SK-N-SH (cell line): ENCODE measurements around the gene TIAM2. TPM values are rescaled to one million over a fixed set of nuclear protein-coding genes. Genes with fewer than 3 reads are reported as not detected.

Experiments used
- CTCF ChIA-PET: fragments of 300-600, 350-600 bp; formaldehyde crosslinking; extraction: SDS; loops from one replicate; lab custom pipeline; 2021; lab: Yijun Ruan, JAX
- POLR2A ChIA-PET: fragments of 350-600 bp; sonication (Branson Sonifier 250); formaldehyde crosslinking; extraction: SDS; loops from one replicate; lab custom pipeline; 2020; ENCODE audit warnings: antibody characterized with exemption, inconsistent platforms; lab: Yijun Ruan, JAX
- DNase-seq: peaks from one replicate; pipeline ENCODE4 v3.0.0; 2012
- H2AFZ ChIP-seq: fragments of 200-600 bp; sonication (generic); 2 replicates; pipeline ENCODE4 v1.8.1; 2016; ENCODE audit warnings: antibody characterized with exemption, mild to moderate bottlenecking, low read depth
- H3F3A ChIP-seq: fragments of 200-600 bp; sonication (generic); replicated peaks from 2 replicates; pipeline ENCODE3; 2016; ENCODE audit warnings: antibody characterized with exemption, mild to moderate bottlenecking; ENCODE audit not compliant: insufficient read depth
- H3K27ac ChIP-seq, 2 experiments: fragments of 200-500 bp in 1 of 2; fragments of 200-600 bp in 1 of 2; sonication (Bioruptor generic) in 1 of 2; sonication (generic), shearing (Covaris generic) in 1 of 2; 2 replicates each; pipeline versions ENCODE4 v1.5.1 to v1.6.1; 2014 to 2016; ENCODE audit warnings: low read depth in 2 of 2, inconsistent platforms in 1 of 2, low read length in 1 of 2, mild to moderate bottlenecking in 1 of 2, mixed read lengths in 1 of 2
- H3K27me3 ChIP-seq: fragments of 200-600 bp; sonication (generic), shearing (Covaris generic); 2 replicates; pipeline ENCODE4 v1.6.1; 2016; ENCODE audit warnings: mixed run types; ENCODE audit not compliant: insufficient read depth
- H3K36me3 ChIP-seq, 2 experiments: fragments of 200-500 bp in 1 of 2; fragments of 200-600 bp in 1 of 2; sonication (Bioruptor generic) in 1 of 2; sonication (generic) in 1 of 2; replicated peaks in 1 of 2; 2 replicates each; pipeline versions ENCODE3 to v1.5.1; 2014 to 2016; ENCODE audit warnings: low read length in 1 of 2, mild to moderate bottlenecking in 1 of 2; ENCODE audit not compliant: insufficient read depth in 2 of 2, control insufficient read depth in 1 of 2
- H3K4me1 ChIP-seq, 2 experiments: fragments of 200-500 bp in 1 of 2; fragments of 200-600 bp in 1 of 2; sonication (Bioruptor generic) in 1 of 2; sonication (generic), shearing (Covaris generic) in 1 of 2; 2 replicates each; pipeline versions ENCODE4 v1.5.1 to v1.6.1; 2014 to 2016; ENCODE audit warnings: low read depth in 1 of 2, low read length in 1 of 2, mixed run types in 1 of 2; ENCODE audit not compliant: insufficient read depth in 2 of 2, control insufficient read depth in 1 of 2
- H3K4me2 ChIP-seq: fragments of 200-600 bp; sonication (generic), shearing (Covaris generic); 2 replicates; pipeline ENCODE4 v1.6.1; 2017; ENCODE audit warnings: mixed run types
- H3K4me3 ChIP-seq, 2 experiments: fragments of 200-500 bp in 1 of 2; fragments of 200-600 bp in 1 of 2; sonication (Bioruptor generic) in 1 of 2; sonication (generic), shearing (Covaris generic) in 1 of 2; 2 replicates each; pipeline versions ENCODE4 v1.5.1 to v1.8.1; 2014 to 2016; ENCODE audit warnings: low read depth in 2 of 2, inconsistent platforms in 1 of 2, low read length in 1 of 2, mild to moderate bottlenecking in 1 of 2, mixed read lengths in 1 of 2, moderate library complexity in 1 of 2
- H3K79me2 ChIP-seq: fragments of 200-600 bp; sonication (generic); 2 replicates; pipeline ENCODE4 v1.8.1; 2017; ENCODE audit warnings: mild to moderate bottlenecking; ENCODE audit not compliant: insufficient read depth
- H3K9ac ChIP-seq: fragments of 200-600 bp; sonication (generic); 2 replicates; pipeline ENCODE4 v1.6.1; 2017; ENCODE audit warnings: mixed run types
- H3K9me2 ChIP-seq: fragments of 200-600 bp; sonication (generic); 2 replicates; pipeline ENCODE4 v1.6.1; 2017; ENCODE audit warnings: mixed run types
- H3K9me3 ChIP-seq: fragments of 200-600 bp; sonication (generic); 2 replicates; pipeline ENCODE4 v1.6.1; 2017; ENCODE audit warnings: mixed run types, mild to moderate bottlenecking, moderate library complexity
- H4K20me1 ChIP-seq: fragments of 200-600 bp; sonication (generic); 2 replicates; pipeline ENCODE4 v1.6.1; 2017; ENCODE audit warnings: mild to moderate bottlenecking, mixed run types; ENCODE audit not compliant: insufficient read depth
- EP300 ChIP-seq, 2 experiments: IDR thresholded peaks; 2 replicates each; pipeline versions ENCODE4 v1.4.0 to v1.6.1; 2012; ENCODE audit warnings: borderline replicate concordance in 1 of 2, low read depth in 1 of 2, low read length in 1 of 2
- FOSL2 ChIP-seq: IDR thresholded peaks from 2 replicates; pipeline ENCODE4 v1.4.0; 2012; ENCODE audit warnings: low read depth, mild to moderate bottlenecking, moderate library complexity, borderline replicate concordance
- FOXJ3 ChIP-seq: sonication (generic); formaldehyde crosslinking; IDR thresholded peaks from 2 replicates; pipeline ENCODE4 v1.5.1; 2020; ENCODE audit warnings: mild to moderate bottlenecking, missing genetic modification reagents
- FOXM1 ChIP-seq: IDR thresholded peaks from 2 replicates; pipeline ENCODE4 v1.4.0; 2012; ENCODE audit warnings: low read depth, mild to moderate bottlenecking
- GATA2 ChIP-seq: sonication (generic); formaldehyde crosslinking; IDR thresholded peaks from 2 replicates; pipeline ENCODE4 v1.5.0; 2020; ENCODE audit warnings: mild to moderate bottlenecking, missing genetic modification reagents
- JUND ChIP-seq: IDR thresholded peaks from 2 replicates; pipeline ENCODE4 v1.4.0; 2012
- MEF2A ChIP-seq: IDR thresholded peaks from 2 replicates; pipeline ENCODE4 v1.4.0; 2012; ENCODE audit warnings: low read depth, borderline replicate concordance
- MXI1 ChIP-seq: IDR thresholded peaks from 2 replicates; pipeline ENCODE4 v1.6.1; 2012; ENCODE audit warnings: mild to moderate bottlenecking, low read depth, low read length, improper control_type of control experiment
- NFIC ChIP-seq: IDR thresholded peaks from 2 replicates; pipeline ENCODE4 v1.4.0; 2012; ENCODE audit warnings: borderline replicate concordance
- NRF1 ChIP-seq: IDR thresholded peaks from 2 replicates; pipeline ENCODE4 v1.6.1; 2012; ENCODE audit warnings: low read depth, mild to moderate bottlenecking, low read length
- POLR2AphosphoS5 ChIP-seq: IDR thresholded peaks from 2 replicates; pipeline ENCODE4 v1.6.1; 2012; ENCODE audit warnings: low read depth, low read length
- RAD21 ChIP-seq: IDR thresholded peaks from 2 replicates; pipeline ENCODE4 v1.6.1; 2012; ENCODE audit warnings: mild to moderate bottlenecking, low read length
- RCOR1 ChIP-seq: fragments of 150-350 bp; IDR thresholded peaks from 2 replicates; pipeline ENCODE4 v1.6.1; 2017; ENCODE audit warnings: antibody characterized with exemption, low read length
- RXRA ChIP-seq: IDR thresholded peaks from 2 replicates; pipeline ENCODE4 v1.4.0; 2012; ENCODE audit warnings: low read depth, mild to moderate bottlenecking, borderline replicate concordance
- SIN3A ChIP-seq: IDR thresholded peaks from 2 replicates; pipeline ENCODE4 v1.6.1; 2012; ENCODE audit warnings: low read depth, mild to moderate bottlenecking, low read length, moderate library complexity, borderline replicate concordance
- TCF12 ChIP-seq: IDR thresholded peaks from 2 replicates; pipeline ENCODE4 v1.4.0; 2012
- YY1 ChIP-seq: IDR thresholded peaks from 2 replicates; pipeline ENCODE4 v1.4.0; 2012; ENCODE audit warnings: low read depth, mild to moderate bottlenecking
- WGBS: methylation state at CpG from one replicate; pipeline ENCODE4 v1.1.6; 2017; ENCODE audit warnings: low lambda C conversion rate; 5-methylcytosine and 5-hydroxymethylcytosine counted together
- polyA plus RNA-seq, 3 experiments: library from polyadenylated mRNA; depleted of rRNA; stranded (reverse); fragments of >200 nt; gene quantifications; 2 replicates each; pipeline ENCODE4 v1.2.3, GENCODE V29; 2012
- TF ChIP-seq, protein P1 (sequence below): fragments of 150-350 bp; IDR thresholded peaks from 2 replicates; pipeline ENCODE4 v1.6.1; 2017; ENCODE audit warnings: antibody characterized with exemption, low read length, low read depth, borderline replicate concordance
- TF ChIP-seq, protein P2 (sequence below): IDR thresholded peaks from 2 replicates; pipeline ENCODE4 v1.4.0; 2012; ENCODE audit warnings: low read depth, borderline replicate concordance
- TF ChIP-seq, protein P3 (sequence below): IDR thresholded peaks from 2 replicates; pipeline ENCODE4 v1.6.1; 2012; ENCODE audit warnings: mild to moderate bottlenecking, low read depth, low read length, moderate library complexity

Gene TIAM2
- polyA plus RNA-seq, 1 of the 3 experiments (the other 2 are of a cell fraction) = 13.6 TPM

DNA sequence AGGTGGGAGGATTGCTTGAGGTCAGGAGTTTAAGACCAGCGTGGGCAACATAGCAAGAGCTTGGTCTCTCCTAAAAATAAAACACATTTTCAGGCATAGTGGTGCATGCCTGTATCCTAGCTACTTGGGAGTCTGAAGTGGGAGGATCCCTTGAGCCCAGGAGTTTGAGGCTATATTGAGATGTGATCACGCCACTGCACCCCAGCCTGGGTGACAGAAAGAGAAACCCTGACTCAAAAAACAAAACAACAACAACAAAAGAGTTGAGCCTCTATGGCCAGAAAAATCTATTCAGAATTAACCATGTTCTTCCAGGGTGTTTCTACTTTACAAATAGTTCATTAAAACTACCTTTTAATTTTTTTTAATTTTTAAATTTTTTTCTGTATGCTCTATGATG, 60.6 kb downstream of the TIAM2 start (continued):
- TF ChIP-seq MXI1 (no peak), RAD21 (no peak)

DNA sequence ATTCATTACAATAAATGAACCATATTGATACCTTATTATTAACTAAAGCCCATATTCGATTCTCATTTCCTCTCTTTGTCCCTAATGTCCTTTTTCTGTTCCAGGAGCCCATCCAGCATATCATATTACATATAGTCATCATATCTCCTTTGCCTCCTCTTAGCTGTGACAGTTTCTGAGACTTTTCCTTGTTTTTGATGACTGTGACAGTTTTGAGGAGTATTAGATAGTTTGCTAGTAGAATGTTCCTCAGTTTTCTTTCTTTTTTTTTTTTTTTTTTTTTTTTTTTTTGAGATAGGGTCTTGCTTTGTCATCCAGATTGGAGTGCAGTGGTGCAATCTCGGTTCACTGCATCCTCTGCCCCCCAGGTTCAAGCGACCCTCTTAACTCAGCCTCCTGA, 61.6 kb downstream of the TIAM2 start:
- Histone ChIP-seq H3K79me2 (peaks cover 8% of the 10 kb centered on the region; the same call in 1 of the 2 replicates), H3K36me3 (no peaks in the 10 kb centered on the region), H2AFZ (no peak overlapping the region), H3K9me3 (no peaks in the 10 kb centered on the region), H3K4me3 (no peak overlapping the region), H3K27me3 (no peaks in the 10 kb centered on the region), H3F3A (no peaks in the 10 kb centered on the region), H3K9me2 (no peaks in the 10 kb centered on the region), H3K4me2 (no peak overlapping the region), H3K9ac (no peak overlapping the region), H3K27ac (no peak overlapping the region), H4K20me1 (no peaks in the 10 kb centered on the region), H3K4me1 (no peaks in the 10 kb centered on the region)
- TF ChIP-seq NFIC = no peak
- no peak for TF ChIP-seq SIN3A
- TF ChIP-seq, protein P1, sequence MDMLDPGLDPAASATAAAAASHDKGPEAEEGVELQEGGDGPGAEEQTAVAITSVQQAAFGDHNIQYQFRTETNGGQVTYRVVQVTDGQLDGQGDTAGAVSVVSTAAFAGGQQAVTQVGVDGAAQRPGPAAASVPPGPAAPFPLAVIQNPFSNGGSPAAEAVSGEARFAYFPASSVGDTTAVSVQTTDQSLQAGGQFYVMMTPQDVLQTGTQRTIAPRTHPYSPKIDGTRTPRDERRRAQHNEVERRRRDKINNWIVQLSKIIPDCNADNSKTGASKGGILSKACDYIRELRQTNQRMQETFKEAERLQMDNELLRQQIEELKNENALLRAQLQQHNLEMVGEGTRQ = no peak
- no peak for TF ChIP-seq RCOR1
- TF ChIP-seq RXRA = no peak
- TF ChIP-seq POLR2AphosphoS5 = no peak
- no peak for TF ChIP-seq FOXJ3 (CRISPR knock-in tag)
- no peak for TF ChIP-seq GATA2 (CRISPR knock-in tag)
- TF ChIP-seq, protein P2, sequence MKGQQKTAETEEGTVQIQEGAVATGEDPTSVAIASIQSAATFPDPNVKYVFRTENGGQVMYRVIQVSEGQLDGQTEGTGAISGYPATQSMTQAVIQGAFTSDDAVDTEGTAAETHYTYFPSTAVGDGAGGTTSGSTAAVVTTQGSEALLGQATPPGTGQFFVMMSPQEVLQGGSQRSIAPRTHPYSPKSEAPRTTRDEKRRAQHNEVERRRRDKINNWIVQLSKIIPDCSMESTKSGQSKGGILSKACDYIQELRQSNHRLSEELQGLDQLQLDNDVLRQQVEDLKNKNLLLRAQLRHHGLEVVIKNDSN = no peak
- no peak for TF ChIP-seq FOXM1
- TF ChIP-seq, protein P3, sequence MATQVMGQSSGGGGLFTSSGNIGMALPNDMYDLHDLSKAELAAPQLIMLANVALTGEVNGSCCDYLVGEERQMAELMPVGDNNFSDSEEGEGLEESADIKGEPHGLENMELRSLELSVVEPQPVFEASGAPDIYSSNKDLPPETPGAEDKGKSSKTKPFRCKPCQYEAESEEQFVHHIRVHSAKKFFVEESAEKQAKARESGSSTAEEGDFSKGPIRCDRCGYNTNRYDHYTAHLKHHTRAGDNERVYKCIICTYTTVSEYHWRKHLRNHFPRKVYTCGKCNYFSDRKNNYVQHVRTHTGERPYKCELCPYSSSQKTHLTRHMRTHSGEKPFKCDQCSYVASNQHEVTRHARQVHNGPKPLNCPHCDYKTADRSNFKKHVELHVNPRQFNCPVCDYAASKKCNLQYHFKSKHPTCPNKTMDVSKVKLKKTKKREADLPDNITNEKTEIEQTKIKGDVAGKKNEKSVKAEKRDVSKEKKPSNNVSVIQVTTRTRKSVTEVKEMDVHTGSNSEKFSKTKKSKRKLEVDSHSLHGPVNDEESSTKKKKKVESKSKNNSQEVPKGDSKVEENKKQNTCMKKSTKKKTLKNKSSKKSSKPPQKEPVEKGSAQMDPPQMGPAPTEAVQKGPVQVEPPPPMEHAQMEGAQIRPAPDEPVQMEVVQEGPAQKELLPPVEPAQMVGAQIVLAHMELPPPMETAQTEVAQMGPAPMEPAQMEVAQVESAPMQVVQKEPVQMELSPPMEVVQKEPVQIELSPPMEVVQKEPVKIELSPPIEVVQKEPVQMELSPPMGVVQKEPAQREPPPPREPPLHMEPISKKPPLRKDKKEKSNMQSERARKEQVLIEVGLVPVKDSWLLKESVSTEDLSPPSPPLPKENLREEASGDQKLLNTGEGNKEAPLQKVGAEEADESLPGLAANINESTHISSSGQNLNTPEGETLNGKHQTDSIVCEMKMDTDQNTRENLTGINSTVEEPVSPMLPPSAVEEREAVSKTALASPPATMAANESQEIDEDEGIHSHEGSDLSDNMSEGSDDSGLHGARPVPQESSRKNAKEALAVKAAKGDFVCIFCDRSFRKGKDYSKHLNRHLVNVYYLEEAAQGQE = no peak
- no peak for TF ChIP-seq MEF2A
- TF ChIP-seq JUND = no peak
- TF ChIP-seq NRF1 = no peak
- no peak for TF ChIP-seq TCF12
- no peak for TF ChIP-seq EP300 (IDR thresholded peaks at IDR 0.05; ENCODE audit: borderline replicate concordance in 1 of 2, low read depth in 1 of 2, low read length in 1 of 2)
- no peak for TF ChIP-seq YY1
- TF ChIP-seq FOSL2 = no peak
- DNase-seq = no peak
- ChIA-PET POLR2A (no interaction called here), CTCF (interaction anchor here (0.8 kb wide), 1 partner anchor 16 kb away, joined by 3 read pairs; no protein-coding TSS in a partner anchor)
- WGBS = 82% methylated on average over 3 of the region's 3 CpGs
